Eye (tissue), 1 donor: Measurements from ENCODE around the gene HAGH.

ENCODE experiments used
- DNase-seq: peaks from one replicate; pipeline ENCODE4 v3.0.0-alpha.2; 2015

Gene HAGH

DNA sequence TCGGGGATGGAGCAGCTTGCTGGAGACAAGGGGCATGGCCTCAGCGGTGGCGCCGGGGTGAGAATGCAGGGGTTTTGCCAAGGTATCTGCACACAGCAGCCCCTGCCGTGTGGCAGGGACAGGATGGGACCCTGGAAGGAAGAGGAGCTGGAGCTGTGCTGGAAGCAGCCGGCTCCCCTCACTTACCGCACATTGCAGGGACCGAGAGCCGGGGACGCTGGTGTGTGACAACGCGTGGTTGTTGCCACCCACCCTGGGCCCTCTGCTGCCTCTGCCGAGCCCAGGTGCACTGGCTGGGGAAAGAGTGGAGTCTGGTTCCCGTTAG is 40.8 kb downstream of the HAGH start:
- no peak for DNase-seq

- DNase-seq: no peak
Measured at GRCh38 chr16:1784977-1785845, 41.4 kb downstream of the HAGH start.

- peak; percentile 100 for DNase-seq
Measured at GRCh38 chr16:1782408-1783264, 44.0 kb downstream of the HAGH start, which contains the start of the genes NUBP2 and SPSB3. Gene NUBP2, plus strand, starts transcription at chr16:1782960. Its CDS starts 61 bp downstream, at chr16:1783021. Gene SPSB3, minus strand, starts transcription at chr16:1782571. Its CDS starts 1,088 bp downstream, at chr16:1781483.

DNA sequence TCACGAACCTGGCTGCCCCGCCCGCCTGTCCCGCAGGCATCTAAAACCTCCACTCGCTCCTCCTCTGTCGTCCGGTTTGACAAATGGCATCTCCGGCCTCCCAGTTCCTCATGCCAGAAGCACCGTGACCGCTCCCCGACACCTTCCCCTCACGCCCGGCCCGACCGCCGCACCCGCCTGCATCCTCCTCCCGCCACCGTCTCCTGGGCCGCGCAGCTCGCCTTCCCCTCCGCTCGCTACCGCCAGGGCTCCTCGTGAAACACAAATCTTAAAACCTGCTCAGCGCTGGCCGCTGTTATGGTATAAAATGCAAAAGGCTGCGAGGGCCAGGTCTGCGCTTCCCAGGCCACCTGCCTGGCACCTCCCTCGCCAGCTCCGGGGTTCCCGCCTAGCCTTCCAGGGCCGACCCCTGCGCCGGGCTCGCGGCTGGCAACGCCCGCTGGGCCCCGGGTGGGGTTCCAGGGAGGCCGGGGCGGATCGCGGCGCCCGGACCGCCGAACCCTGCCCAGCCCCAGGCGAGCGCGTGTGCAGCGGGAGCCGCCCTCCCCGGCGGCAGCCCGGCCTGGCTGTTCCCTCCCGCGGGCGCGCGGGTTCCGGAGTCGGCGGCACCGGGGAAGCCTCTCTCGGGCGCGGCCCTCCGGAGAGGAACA is 44.7 kb downstream of the HAGH start:
- peak; percentile 56 for DNase-seq

- DNase-seq: no peak
Measured at GRCh38 chr16:1781254-1781653, 45.4 kb downstream of the HAGH start.

DNA sequence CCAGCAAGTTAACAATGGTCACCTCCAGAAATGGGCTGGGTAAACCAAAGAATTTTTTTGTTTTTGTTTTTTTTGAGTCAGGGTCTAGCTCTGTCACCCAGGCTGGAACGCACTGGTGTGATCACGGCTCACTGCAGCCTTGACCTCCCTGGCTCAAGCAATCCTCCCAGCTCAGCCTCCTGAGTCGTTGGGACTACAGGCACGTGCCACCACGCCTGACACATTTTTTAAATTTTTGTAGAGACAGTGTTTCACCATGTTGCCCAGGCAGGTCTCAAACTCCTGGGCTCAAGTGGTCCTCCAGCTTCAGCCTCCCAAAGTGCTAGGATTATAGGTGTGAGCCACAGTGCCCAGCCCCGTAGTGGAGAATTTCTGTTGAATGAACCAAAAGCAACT is 46.0 kb downstream of the HAGH start:
- no peak for DNase-seq

DNA sequence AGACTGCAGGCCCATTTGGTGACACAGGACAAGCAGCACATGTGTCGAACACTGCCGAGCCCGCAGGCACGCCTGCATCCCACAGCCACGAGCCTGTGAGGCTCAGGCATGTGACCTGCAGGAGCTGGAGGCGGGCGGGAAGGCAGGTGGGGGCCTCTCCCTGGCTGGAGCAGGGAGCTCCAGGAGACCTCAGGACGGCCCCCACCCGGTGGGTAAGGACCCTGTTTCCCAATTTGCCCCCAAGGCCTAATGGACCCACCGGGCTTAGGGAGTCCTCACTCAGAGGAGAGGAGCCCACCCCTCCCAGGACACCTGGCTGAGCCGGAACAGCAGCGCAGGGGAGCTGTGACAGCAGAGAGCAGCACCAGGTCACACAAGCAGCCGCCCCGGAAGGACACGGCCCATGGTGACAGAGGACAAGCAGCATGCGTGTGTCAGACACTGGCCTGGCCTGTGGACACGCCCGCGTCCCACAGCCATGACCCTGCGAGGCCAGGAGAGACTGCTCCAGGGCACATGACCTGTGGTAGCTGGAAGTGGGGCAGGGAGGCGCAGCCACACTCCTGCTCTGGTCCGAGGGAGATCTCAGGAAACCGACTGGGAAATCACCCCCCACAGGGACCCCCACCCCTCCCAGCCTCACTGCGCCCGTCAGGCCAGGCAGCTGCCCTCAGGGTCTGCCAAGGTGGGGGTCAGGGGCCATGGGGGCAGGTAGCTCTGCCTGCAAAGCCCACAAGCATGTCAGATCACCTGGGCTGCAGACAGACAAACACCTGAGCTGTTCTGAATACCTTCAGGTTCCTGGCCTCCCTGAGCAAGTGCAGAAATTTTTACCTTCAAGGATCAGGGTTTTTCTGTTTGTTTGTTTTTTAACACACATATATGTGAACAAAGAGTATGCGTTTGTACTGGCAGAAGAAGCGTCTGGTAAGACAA is 46.6 kb downstream of the HAGH start:
- DNase-seq: no peak

- no peak for DNase-seq
Measured at GRCh38 chr16:1779234-1779701, 47.4 kb downstream of the HAGH start.

DNA sequence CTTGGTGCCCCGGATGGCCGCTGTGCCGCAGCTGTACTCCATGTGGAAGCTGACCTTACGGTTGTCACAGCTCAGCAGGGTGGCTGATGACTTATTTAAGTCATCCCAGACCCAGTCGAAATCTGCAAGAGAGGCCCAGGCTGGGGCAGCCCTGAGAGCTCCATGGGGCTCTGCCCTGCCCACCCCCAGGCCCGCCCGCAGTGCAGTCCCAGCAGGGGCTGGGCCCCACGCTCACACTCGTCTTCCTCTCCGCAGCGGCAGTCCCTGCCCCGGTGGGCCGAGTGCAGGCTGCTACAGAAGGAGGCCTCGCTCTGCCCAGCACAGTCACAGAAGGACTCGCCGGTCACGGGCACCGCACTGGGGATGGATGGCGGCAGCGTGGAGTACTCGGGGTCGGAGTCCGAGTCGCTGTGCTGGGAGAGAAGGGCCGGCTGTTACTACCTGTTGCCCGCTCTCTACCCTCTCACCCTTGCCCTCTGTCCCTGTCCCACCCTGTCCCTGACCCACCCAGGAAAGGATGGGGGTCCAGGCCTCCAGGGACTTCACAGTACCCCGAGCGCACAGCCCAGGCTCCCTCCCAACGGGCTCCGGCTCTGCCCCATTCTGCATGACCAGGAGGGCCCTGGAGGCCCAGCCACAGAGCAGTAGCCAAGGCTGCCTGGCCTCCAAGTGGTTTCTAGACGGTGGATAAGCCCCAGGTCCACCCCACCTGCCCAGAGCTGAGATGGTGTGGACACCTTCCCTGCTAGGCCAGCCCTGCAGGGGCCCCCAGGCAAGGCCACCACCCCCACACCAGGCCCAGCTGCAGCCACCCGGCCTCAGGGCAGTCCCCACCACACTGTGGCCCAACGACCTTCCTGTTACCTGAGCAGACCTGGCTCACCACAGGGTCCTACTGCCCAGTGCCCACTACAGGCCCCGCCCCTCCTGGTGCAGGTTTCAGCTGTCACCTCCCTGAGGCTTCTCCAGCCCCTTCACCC is 48.1 kb downstream of the HAGH start:
- DNase-seq: no peak

DNA sequence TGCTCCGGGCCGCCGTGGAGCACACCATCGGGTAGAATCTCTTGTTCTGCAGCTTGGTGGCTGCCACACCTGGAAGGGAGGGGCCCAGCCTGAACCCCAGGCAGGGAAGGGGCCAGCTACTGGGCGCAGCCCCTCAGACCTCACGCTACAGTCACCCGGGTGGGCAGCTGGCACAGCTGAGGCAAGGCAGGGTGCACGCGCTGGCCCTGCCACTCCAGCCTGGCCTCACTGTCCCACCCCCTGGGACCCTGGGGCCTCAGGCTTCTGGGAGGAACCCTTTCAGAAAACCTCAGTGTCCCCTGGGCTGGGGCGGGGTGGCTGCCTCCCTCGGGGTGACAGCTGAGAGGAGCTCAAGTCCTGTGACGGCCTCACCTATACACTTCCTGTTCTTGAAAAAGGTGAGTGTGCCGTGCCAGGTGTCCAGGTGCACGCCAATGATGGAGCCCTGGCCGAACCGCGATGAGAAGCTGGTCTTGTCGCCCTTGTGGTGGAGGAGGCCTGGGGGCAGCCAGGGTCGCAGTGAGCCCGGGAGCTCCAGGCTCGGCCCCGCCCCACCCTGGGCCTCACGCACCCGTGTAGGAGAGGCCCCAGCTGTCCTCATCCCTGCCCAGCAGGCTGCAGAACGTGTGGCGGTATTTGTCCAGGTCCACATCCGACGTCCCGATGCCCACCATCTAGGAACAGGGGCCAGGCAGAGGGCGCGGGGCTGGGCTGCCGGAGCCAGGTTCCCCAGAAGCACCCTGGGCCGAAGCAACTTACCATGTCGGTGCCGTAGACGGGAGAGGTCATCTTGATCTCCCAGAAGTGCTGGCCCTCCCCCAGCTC is 49.0 kb downstream of the HAGH start:
- no peak for DNase-seq

DNA sequence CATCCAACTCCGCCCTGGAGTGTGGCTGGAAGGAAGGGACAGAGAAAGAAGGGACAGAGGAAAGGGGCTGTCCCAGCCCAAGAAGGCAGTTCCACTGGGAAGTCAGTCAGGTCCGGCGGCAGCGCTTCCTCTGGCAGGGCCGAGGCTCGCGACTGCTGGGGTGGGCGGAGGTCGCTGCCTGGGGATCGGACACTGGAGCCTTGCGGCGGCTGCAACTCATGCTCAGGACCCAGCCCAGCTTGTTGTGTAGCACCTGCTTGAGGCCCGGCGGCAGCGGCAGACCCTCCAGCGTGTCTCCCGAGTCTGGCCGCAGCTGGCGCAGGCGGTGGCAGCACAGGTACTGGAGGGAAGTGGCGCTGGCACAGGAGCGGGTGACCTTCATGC is 49.6 kb downstream of the HAGH start:
- no peak for DNase-seq

- no peak for DNase-seq
Measured at GRCh38 chr16:1776672-1776955, 50.0 kb downstream of the HAGH start.

- DNase-seq: no peak
Measured at GRCh38 chr16:1775846-1776671, 50.6 kb downstream of the HAGH start.

GRCh38 chr16:1775006-1775845 is 51.4 kb downstream of the HAGH start:
- DNase-seq: no peak

DNA sequence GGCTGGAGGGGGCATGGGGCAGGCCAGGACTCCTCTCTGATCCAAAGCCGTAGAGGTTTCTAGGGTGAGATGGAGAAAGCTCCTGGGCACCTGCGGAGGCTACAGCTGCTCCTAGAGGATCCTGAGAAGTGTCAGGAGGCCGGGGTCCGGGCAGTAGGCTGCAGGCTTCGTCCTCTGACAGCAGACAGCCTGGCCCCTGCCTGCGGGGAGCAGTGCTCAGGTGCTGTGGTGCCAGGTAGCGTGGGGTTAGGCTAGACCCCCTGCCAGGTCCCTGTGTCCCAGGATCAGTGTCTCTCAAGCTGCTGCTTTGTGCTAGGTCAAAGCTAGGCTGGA is 52.2 kb downstream of the HAGH start:
- DNase-seq: no peak

- DNase-seq: no peak
Measured at GRCh38 chr16:1773703-1774447, 52.8 kb downstream of the HAGH start.

GRCh38 chr16:1772908-1773702 is 53.5 kb downstream of the HAGH start, which contains the start of gene MRPS34:
Gene MRPS34, minus strand, starts transcription at chr16:1773134. Its CDS starts 15 bp downstream, at chr16:1773119.
- peak; percentile 95 for DNase-seq
